DMS 273 (cell line): ENCODE data around the gene BTG1.
"Not testable (repeated sequence)": the region's sequence is repeated elsewhere in the genome, so short reads cannot be mapped to it uniquely, and the experiment has no call there.

Experiments
- DNase-seq: peaks from one replicate; lab custom pipeline; 2025; ENCODE audit not compliant: unreplicated experiment; lab: John Stamatoyannopoulos, UW

BTG1 gene

GRCh38 chr12:92105110-92105509 lies 40.5 kb downstream of the BTG1 start:
- no peak for DNase-seq

GRCh38 chr12:92102606-92103005 lies 43.0 kb downstream of the BTG1 start:
- no peak for DNase-seq

- DNase-seq, result no peak
These were observed 46.9 kb downstream of the BTG1 start for GRCh38 chr12:92098594-92099380.

GRCh38 chr12:92096346-92097136 lies 49.1 kb downstream of the BTG1 start:
- DNase-seq, result no peak

GRCh38 chr12:92094751-92095161 lies 50.9 kb downstream of the BTG1 start:
- no peak for DNase-seq

GRCh38 chr12:92094301-92094700 lies 51.3 kb downstream of the BTG1 start:
- not testable (repeated sequence) for DNase-seq
